Vagina (tissue), 2 donors: Measurements from ENCODE around the gene AKAP1. TPM values are rescaled to one million over a fixed set of nuclear protein-coding genes. Genes with fewer than 3 reads are reported as not detected.

ENCODE experiments used
- DNase-seq, 2 donors: peaks; one replicate each; pipeline ENCODE4 v3.0.0-alpha.2; 2017; ENCODE audit errors: extremely low spot score in 2 of 2
- H3K27ac ChIP-seq: fragments of 200-600 bp; sonication (generic); one replicate; pipeline ENCODE4 v1.5.1; 2019
- H3K27me3 ChIP-seq: fragments of 200-600 bp; sonication (generic); one replicate; pipeline ENCODE4 v1.5.1; 2019
- H3K36me3 ChIP-seq, 2 donors: fragments of 200-600 bp; sonication (generic); one replicate each; pipeline ENCODE4 v1.5.1; 2017 to 2019
- H3K4me1 ChIP-seq: fragments of 200-600 bp; sonication (generic); one replicate; pipeline ENCODE4 v1.5.1; 2019
- H3K4me3 ChIP-seq, 2 donors: fragments of 200-600 bp; sonication (generic); 1 replicate in 1 of 2; 2 replicates in 1 of 2; pipeline ENCODE4 v1.5.1; 2016 to 2019
- H3K9me3 ChIP-seq: fragments of 200-600 bp; sonication (generic); one replicate; pipeline ENCODE4 v1.5.1; 2019
- CTCF ChIP-seq, 3 experiments: fragments of 450-650 bp in 2 of 3; fragments of 200-600 bp in 1 of 3; sonication (generic) in 1 of 3; IDR thresholded peaks; one replicate each; pipeline ENCODE4 v1.5.1; 2017 to 2019; ENCODE audit warnings: antibody characterized with exemption in 3 of 3, mild to moderate bottlenecking in 2 of 3, moderate library complexity in 2 of 3
- POLR2A ChIP-seq, 2 donors: fragments of 450-650 bp; IDR thresholded peaks; one replicate each; pipeline ENCODE4 v1.6.1; 2017; ENCODE audit warnings: antibody characterized with exemption in 2 of 2, mild to moderate bottlenecking in 2 of 2, moderate library complexity in 2 of 2
- POLR2AphosphoS5 ChIP-seq, 2 donors: sonication (generic); formaldehyde crosslinking; IDR thresholded peaks; one replicate each; pipeline ENCODE4 v1.9.0; 2017; ENCODE audit warnings: antibody characterized with exemption in 2 of 2, mild to moderate bottlenecking in 2 of 2, low read depth in 1 of 2; ENCODE audit not compliant: insufficient read depth in 1 of 2
- intact Hi-C: fragments of 100-400 bp; cut with DNase I; formaldehyde crosslinking; loops from one replicate; pipeline ENCODE4 v1.15.1; 2023
- total RNA-seq: library from RNA; depleted of rRNA; stranded (reverse); fragments of >200 nt; gene quantifications from one replicate; pipeline ENCODE4 v1.2.3, GENCODE V29; 2016

AKAP1 gene
- total RNA-seq, 1 donor from 2014 or later: 94.3 TPM

GRCh38 chr17:57068222-57068658, 16.8 kb upstream of the AKAP1 start:
- intact Hi-C loops: no loop called here

GRCh38 chr17:57068707-57069106, 16.3 kb upstream of the AKAP1 start:
- intact Hi-C loops: no loop called here
- Histone ChIP-seq H3K27ac (no peak overlapping the region), H3K4me1 (no peaks in the 10 kb centered on the region), H3K9me3 (no peaks in the 10 kb centered on the region), H3K36me3 (no peaks in the 10 kb centered on the region), H3K4me3 (no peak overlapping the region), H3K27me3 (no peaks in the 10 kb centered on the region)
- DNase-seq: no peak
- TF ChIP-seq POLR2A (IDR thresholded peaks at IDR 0.05) (no peak), POLR2AphosphoS5 (IDR thresholded peaks at IDR 0.05; ENCODE audit: insufficient read depth in 1 of 2, low read depth in 1 of 2) (no peak), CTCF (IDR thresholded peaks at IDR 0.05) (no peak)

More at GRCh38 chr17:57068222-57068658, 16.8 kb upstream of the AKAP1 start:
- Histone ChIP-seq H3K36me3 (no peaks in the 10 kb centered on the region), H3K4me3 (no peak overlapping the region), H3K4me1 (no peaks in the 10 kb centered on the region), H3K27ac (no peak overlapping the region), H3K27me3 (no peaks in the 10 kb centered on the region), H3K9me3 (no peaks in the 10 kb centered on the region)
- DNase-seq: no peak
- TF ChIP-seq POLR2A (IDR thresholded peaks at IDR 0.05): no peak
- no peak for TF ChIP-seq POLR2AphosphoS5 (IDR thresholded peaks at IDR 0.05; ENCODE audit: insufficient read depth in 1 of 2, low read depth in 1 of 2)
- TF ChIP-seq CTCF (IDR thresholded peaks at IDR 0.05): no peak

DNA sequence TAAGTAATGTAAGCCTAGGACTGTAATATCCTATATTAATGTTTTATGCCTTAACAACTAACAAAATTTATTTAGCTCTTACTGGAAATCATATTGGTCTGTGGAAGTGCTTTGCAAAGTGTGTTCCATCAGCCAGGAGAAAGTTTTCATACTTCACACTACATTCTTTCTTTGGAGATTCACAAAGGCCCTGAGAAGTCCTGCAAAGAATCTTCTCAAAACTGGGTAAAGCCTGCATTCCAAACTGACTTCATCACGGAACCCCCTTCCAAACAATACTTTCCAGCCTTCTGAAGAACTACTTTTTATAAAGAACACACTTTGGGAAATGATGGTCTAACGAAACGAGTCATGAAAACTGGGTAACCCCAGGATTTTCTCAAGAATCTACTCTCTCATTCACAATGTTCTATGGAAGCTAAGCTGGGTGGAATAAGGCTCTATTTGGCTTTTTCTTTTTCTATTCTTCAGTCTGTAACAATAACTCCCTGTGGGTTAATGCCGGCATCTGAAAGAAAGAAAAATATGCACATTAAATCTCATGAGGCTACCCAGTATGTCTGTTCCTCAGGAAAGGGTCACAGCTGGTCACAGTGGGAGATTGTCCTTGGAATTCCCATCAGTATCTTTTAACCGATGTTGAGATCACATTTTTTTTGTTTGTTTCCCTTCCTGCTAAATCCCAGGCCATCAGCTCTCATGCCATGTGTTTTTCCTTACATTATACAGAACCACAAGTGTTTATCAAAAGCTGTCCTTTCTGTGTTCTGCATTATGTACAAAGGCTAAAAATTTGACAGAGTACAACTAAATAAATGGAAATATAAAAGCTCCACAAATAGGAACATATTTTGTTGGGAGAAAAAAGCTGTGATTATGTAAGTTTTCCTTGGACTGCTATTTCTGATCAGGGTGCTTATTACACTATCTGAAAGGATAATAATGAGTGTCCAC, 12.8 kb upstream of the AKAP1 start:
- TF ChIP-seq POLR2A (IDR thresholded peaks at IDR 0.05) (no peak), CTCF (IDR thresholded peaks at IDR 0.05) (no peak), POLR2AphosphoS5 (IDR thresholded peaks at IDR 0.05; ENCODE audit: insufficient read depth in 1 of 2, low read depth in 1 of 2) (no peak)
- H3K4me1 ChIP-seq: no peaks in the 10 kb centered on the region
- no peak overlapping the region for H3K27ac ChIP-seq
- no peak for DNase-seq
- intact Hi-C loops: no loop called here
- H3K36me3 ChIP-seq: no peaks in the 10 kb centered on the region
- H3K9me3 ChIP-seq: no peaks in the 10 kb centered on the region
- no peak overlapping the region for H3K4me3 ChIP-seq
- no peaks in the 10 kb centered on the region for H3K27me3 ChIP-seq

DNA sequence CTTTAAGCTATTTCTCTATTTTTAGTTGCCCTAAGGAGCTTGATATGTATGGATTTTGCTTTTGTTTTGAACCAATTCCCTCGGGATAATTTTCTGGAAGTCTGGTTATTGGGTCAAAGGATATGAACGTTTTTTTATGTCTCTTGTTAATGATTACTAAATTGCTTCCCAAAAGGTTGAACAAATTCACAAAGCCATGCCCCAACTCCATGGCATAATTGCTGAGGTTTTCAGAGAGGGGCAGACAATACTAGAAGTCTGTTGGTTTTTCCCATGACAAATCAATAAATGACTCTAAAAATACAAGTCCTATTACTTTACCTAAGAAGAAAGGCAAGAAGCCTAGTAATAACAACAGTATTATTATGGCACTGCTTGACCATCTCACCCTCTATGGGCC, 11.4 kb upstream of the AKAP1 start:
- H3K36me3 ChIP-seq: no peaks in the 10 kb centered on the region
- no peak overlapping the region for H3K27ac ChIP-seq
- DNase-seq: no peak
- no peaks in the 10 kb centered on the region for H3K9me3 ChIP-seq
- intact Hi-C loops: no loop called here
- H3K4me1 ChIP-seq: no peaks in the 10 kb centered on the region
- H3K4me3 ChIP-seq: no peak overlapping the region
- no peak for TF ChIP-seq POLR2AphosphoS5 (IDR thresholded peaks at IDR 0.05; ENCODE audit: insufficient read depth in 1 of 2, low read depth in 1 of 2)
- TF ChIP-seq POLR2A (IDR thresholded peaks at IDR 0.05): no peak
- no peak for TF ChIP-seq CTCF (IDR thresholded peaks at IDR 0.05)
- H3K27me3 ChIP-seq: no peaks in the 10 kb centered on the region

DNA sequence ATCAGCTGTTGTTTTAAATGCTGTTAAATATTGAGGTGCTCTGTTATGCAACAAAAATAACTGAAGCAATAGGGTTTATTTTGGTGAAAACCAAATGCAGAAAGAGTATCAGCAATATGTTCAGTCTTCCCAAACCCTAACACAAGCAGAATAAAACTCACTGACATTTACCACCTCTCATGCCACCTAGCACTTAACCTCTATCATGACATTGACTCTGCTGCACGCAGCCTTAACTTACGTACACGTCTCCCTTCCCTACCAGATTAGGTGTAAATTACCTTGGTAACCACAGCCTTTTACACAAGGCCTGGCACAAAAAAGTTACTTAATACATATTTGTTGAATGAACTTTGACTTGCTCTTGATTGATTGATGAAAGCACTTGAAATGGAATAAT, 9.9 kb upstream of the AKAP1 start:
- Histone ChIP-seq H3K36me3 (no peaks in the 10 kb centered on the region), H3K27me3 (no peaks in the 10 kb centered on the region), H3K4me3 (no peak overlapping the region), H3K9me3 (no peaks in the 10 kb centered on the region), H3K27ac (no peak overlapping the region), H3K4me1 (no peaks in the 10 kb centered on the region)
- intact Hi-C loops: no loop called here
- no peak for TF ChIP-seq POLR2A (IDR thresholded peaks at IDR 0.05)
- no peak for TF ChIP-seq POLR2AphosphoS5 (IDR thresholded peaks at IDR 0.05; ENCODE audit: insufficient read depth in 1 of 2, low read depth in 1 of 2)
- no peak for TF ChIP-seq CTCF (IDR thresholded peaks at IDR 0.05)
- no peak for DNase-seq
